ENCODE measurements around the gene DGKB. TPM values are rescaled to one million over a fixed set of nuclear protein-coding genes. Genes with fewer than 3 reads are reported as not detected.

Gene DGKB
- total RNA-seq, 2 donors from 2014 or later: 0.52 TPM; not detected in 1

DNA sequence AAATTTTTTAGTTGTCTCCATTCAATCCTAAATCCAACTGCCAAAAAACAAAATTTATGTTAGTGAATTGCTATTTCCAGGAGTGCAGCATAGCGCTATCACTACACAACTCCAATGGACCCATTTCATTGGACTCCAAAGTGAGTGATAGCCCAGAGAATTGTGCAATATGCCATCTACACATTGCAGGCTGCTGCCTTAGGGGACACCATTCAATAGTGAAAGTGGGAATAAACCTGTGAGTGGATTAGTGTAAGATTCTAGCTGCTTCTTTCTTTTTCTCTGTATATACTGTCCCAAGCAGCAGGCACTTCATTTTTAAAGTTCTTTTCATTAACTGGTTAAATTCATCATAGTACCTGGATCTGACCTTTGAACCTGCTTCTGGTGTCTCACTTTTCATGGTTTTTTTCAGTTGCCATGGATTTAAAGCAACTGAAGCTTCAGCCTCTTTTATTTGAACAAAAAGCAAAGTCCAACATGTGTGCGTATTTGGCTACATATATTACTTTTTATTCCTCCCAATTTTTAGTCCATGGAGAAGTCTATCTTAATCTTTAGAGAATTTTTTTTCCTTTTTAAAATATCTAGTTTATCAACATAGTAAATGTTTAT, 97.3 kb downstream of the DGKB start:
- intact Hi-C loops (cut with DNase I): no loop called here
- ATAC-seq (no peak), DNase-seq (no peak)
- no peaks in the 10 kb centered on the region for H3K27me3 ChIP-seq
- H3K27ac ChIP-seq: no peak overlapping the region
- no peaks in the 10 kb centered on the region for H3K9me3 ChIP-seq
- H3K4me3 ChIP-seq: no peak overlapping the region
- H3K36me3 ChIP-seq (replicated peaks in 1 of 2; ENCODE audit: insufficient read depth in 1 of 2, low read depth in 2 of 2): no peaks in the 10 kb centered on the region
- 61 to 62% methylated on average over 2 of the region's 2 CpGs for WGBS, 2 donors
- H3K4me1 ChIP-seq: no peaks in the 10 kb centered on the region
- TF ChIP-seq POLR2A (IDR thresholded peaks at IDR 0.05): no peak
- TF ChIP-seq, protein P1, sequence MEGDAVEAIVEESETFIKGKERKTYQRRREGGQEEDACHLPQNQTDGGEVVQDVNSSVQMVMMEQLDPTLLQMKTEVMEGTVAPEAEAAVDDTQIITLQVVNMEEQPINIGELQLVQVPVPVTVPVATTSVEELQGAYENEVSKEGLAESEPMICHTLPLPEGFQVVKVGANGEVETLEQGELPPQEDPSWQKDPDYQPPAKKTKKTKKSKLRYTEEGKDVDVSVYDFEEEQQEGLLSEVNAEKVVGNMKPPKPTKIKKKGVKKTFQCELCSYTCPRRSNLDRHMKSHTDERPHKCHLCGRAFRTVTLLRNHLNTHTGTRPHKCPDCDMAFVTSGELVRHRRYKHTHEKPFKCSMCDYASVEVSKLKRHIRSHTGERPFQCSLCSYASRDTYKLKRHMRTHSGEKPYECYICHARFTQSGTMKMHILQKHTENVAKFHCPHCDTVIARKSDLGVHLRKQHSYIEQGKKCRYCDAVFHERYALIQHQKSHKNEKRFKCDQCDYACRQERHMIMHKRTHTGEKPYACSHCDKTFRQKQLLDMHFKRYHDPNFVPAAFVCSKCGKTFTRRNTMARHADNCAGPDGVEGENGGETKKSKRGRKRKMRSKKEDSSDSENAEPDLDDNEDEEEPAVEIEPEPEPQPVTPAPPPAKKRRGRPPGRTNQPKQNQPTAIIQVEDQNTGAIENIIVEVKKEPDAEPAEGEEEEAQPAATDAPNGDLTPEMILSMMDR (IDR thresholded peaks at IDR 0.05): no peak

DNA sequence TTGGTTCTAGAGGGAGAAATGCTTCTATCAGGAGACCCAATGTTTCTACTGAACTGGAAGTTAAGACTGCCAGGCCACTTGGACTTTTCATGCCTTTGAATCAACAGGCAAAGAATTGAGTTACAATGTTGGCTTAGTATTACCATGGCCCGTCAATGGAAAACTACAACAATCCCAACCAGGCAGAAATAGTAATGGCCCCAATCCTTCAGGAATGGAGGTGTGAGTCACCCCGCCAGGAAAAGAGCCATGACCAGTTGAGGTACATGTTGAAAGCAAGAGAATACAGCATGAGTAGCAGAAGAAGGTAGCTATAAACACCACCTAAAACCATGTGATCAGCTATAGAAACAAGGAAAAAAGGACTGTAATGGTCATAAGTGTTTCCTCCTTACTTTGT, 101.9 kb downstream of the DGKB start:
- no peak overlapping the region for H3K4me3 ChIP-seq
- no peak overlapping the region for H3K27ac ChIP-seq
- H3K36me3 ChIP-seq (replicated peaks in 1 of 2; ENCODE audit: insufficient read depth in 1 of 2, low read depth in 2 of 2): no peaks in the 10 kb centered on the region
- ATAC-seq: no peak
- WGBS, 2 donors: 82 to 93% methylated on average over 2 of the region's 2 CpGs
- no peak for DNase-seq
- no peaks in the 10 kb centered on the region for H3K4me1 ChIP-seq
- TF ChIP-seq POLR2A (IDR thresholded peaks at IDR 0.05): no peak
- TF ChIP-seq, protein P1 (IDR thresholded peaks at IDR 0.05): no peak
- H3K9me3 ChIP-seq: no peaks in the 10 kb centered on the region
- intact Hi-C loops (cut with DNase I): no loop called here
- no peaks in the 10 kb centered on the region for H3K27me3 ChIP-seq

DNA sequence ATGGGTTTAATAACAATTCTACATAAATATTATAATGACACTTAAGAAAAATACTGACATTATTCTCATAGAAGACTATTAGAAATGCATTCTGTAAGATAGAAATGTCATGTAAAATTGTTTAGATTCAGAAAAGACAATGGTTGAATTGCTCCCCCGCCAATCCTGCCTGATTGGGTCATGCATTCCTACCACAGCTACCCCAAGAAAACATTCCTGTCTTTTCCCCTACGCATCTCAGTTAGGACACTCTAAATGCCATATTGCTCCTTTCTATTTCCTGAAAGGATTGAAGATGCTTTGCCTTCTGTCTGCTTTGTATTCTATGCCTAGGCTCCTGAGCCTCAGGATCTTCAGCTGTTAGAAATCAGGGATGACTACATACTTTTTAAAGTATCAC, 109.4 kb downstream of the DGKB start:
- TF ChIP-seq POLR2A (IDR thresholded peaks at IDR 0.05): no peak
- TF ChIP-seq, protein P1 (IDR thresholded peaks at IDR 0.05): no peak
- Histone ChIP-seq H3K9me3 (no peaks in the 10 kb centered on the region), H3K4me3 (no peak overlapping the region), H3K4me1 (no peaks in the 10 kb centered on the region), H3K27me3 (no peaks in the 10 kb centered on the region), H3K36me3 (replicated peaks in 1 of 2; ENCODE audit: insufficient read depth in 1 of 2, low read depth in 2 of 2) (no peaks in the 10 kb centered on the region), H3K27ac (no peak overlapping the region)
- 83 to 90% methylated on average over 2 of the region's 2 CpGs for WGBS, 2 donors
- DNase-seq (no peak), ATAC-seq (no peak)
- intact Hi-C loops (cut with DNase I): no loop called here

DNA sequence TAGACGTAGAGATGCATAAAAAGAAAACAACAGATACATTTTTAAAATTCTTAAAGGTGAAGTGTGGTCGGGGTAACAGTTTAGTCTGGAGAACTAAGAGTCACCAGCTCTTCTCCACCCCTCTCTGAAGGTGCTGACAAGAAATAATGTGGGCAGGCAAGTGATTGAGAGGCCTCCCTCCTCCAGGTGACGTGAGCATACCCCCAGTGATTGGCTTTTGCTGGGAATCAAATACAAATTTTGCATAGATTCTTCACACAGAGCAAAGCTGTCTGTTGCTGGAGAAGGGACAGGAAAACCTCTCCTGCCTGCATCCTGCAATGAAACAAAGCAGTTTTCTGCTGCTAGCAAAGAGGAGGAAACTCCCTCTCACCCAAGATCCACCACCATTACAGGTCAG, 115.0 kb downstream of the DGKB start:
- intact Hi-C loops (cut with DNase I): no loop called here
- no peak overlapping the region for H3K27ac ChIP-seq
- no peaks in the 10 kb centered on the region for H3K36me3 ChIP-seq (replicated peaks in 1 of 2; ENCODE audit: insufficient read depth in 1 of 2, low read depth in 2 of 2)
- no peak for ATAC-seq
- no peaks in the 10 kb centered on the region for H3K27me3 ChIP-seq
- no peaks in the 10 kb centered on the region for H3K9me3 ChIP-seq
- TF ChIP-seq POLR2A (IDR thresholded peaks at IDR 0.05): no peak
- TF ChIP-seq, protein P1 (IDR thresholded peaks at IDR 0.05): no peak
- no peak overlapping the region for H3K4me3 ChIP-seq
- no peaks in the 10 kb centered on the region for H3K4me1 ChIP-seq
- 64 to 68% methylated on average over 3 of the region's 3 CpGs for WGBS, 2 donors
- no peak for DNase-seq

DNA sequence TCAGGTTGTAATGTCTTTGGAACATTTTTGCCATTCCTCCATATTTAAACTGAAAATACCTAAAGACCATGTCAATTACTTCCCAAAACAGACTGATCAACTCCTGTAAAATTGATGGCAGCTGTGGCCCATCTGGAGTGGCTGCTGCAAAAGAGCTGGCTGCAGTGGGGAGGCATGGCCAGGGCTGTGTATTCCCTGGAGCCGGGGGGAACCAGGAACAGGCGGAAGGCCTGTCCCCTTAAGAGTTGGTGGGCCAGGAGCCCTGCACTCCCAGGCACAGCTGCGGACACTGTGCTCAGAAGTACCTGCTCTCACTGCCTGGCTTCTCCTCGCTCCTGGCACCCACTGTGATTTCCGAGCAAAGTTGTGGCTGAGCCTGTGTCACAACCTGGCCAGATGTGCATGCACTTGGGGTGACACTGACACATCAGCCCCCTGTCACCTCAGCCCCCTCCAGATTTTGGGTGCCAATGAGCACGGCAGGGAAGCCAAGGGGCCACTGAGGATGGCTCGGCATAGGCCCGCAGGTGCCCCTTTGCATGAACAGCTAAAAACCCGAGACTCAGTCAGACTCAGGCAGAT, 116.1 kb downstream of the DGKB start:
- no peak for TF ChIP-seq POLR2A (IDR thresholded peaks at IDR 0.05)
- TF ChIP-seq, protein P1 (IDR thresholded peaks at IDR 0.05): no peak
- WGBS, 2 donors: 91 to 92% methylated on average over 3 to 8 of the region's 9 CpGs
- no peak overlapping the region for H3K4me3 ChIP-seq
- no peaks in the 10 kb centered on the region for H3K27me3 ChIP-seq
- ATAC-seq (no peak), DNase-seq (no peak)
- H3K36me3 ChIP-seq (replicated peaks in 1 of 2; ENCODE audit: insufficient read depth in 1 of 2, low read depth in 2 of 2): no peaks in the 10 kb centered on the region
- H3K27ac ChIP-seq: no peak overlapping the region
- no peaks in the 10 kb centered on the region for H3K9me3 ChIP-seq
- intact Hi-C loops (cut with DNase I): no loop called here
- no peaks in the 10 kb centered on the region for H3K4me1 ChIP-seq

Measured in body of pancreas (tissue), 4 donors.